Epithelial cell of prostate (primary cell): ENCODE results near the gene ACAP1.

Source experiments
- DNase-seq: peaks from one replicate; pipeline ENCODE4 v3.0.0-alpha.2; 2011; ENCODE audit warnings: low read depth, low spot score
- H3K27ac ChIP-seq: fragments of 450-650 bp; 2 replicates; pipeline ENCODE4 v1.5.1; 2017; ENCODE audit warnings: mild to moderate bottlenecking

ACAP1 gene

GRCh38 chr17:7336240-7337175 lies at the start of gene ACAP1:
Gene ACAP1 (plus strand): TSS chr17:7336529. CDS start chr17:7336735, 206 bp downstream.
- DNase-seq = no peak
- H3K27ac ChIP-seq = no peak within 1 kb of the TSS

DNA sequence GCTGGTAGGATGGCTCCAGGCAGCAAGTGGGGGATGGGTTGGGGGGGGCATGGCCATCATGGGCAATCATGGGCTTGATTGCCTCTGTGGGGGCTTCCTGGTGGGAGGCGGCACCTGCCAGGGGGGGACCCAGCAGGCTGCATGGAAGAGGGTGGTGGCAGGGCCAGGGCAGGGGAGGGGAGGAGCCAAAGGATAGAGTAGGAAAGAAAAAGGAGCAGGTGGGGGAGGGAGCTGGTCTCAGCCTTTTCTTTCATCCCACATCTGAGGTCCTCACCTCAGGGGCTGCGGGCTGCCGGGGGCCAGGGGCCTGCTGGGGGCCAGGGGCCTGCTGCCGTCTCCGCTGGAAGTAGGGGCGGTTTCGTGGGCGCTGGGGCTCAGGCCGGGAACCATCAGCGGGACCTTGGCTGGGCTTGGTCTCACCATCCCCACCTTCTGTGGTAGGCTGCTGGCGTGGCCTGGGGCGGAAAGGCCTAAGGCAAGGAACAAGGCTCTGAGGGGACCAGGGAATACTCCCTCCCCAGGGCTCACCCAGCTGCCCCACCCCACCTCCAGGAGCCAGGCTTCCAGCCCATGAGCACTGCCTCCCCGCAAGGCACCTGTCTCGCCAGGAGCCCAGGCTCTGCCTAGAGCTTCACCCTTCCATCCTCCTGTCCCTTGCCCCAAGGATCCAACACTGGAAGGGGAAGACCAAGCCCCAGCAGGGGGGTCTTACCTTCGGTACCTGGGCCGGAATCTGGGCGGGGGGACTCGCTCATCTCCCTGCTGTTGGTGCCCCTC lies 46.9 kb upstream of the ACAP1 start:
- no peak overlapping the region for H3K27ac ChIP-seq
- no peak for DNase-seq

DNA sequence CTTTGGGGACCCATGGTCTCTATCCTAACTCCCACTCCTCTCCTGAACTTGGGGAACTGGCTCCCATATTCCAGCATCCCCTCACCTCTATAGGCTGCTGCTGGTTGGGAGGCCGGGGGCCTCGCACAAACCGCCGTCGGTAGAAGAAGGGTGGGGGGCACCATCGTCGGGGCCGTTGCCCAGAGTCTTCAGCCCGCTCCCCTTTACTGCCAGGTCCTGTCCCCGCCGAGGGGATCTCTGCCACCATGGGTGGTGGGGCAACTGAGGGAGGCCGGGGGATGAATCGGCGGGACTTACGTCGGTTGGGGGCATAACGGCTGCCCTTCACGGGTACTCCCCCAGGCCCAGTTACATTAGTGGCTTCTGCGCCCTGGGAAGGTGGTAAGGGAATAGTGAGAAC lies 46.2 kb upstream of the ACAP1 start:
- DNase-seq = no peak
- H3K27ac ChIP-seq = no peak overlapping the region

GRCh38 chr17:7290685-7291084 lies 45.6 kb upstream of the ACAP1 start:
- DNase-seq = no peak
- no peak overlapping the region for H3K27ac ChIP-seq

GRCh38 chr17:7292194-7292593 lies 44.1 kb upstream of the ACAP1 start:
- no peak for DNase-seq
- no peak overlapping the region for H3K27ac ChIP-seq

GRCh38 chr17:7292729-7293128 lies 43.6 kb upstream of the ACAP1 start:
- no peak overlapping the region for H3K27ac ChIP-seq
- no peak for DNase-seq

- H3K27ac ChIP-seq = no peak overlapping the region
- DNase-seq = no peak
Measured at GRCh38 chr17:7293159-7293558, 43.2 kb upstream of the ACAP1 start.

DNA sequence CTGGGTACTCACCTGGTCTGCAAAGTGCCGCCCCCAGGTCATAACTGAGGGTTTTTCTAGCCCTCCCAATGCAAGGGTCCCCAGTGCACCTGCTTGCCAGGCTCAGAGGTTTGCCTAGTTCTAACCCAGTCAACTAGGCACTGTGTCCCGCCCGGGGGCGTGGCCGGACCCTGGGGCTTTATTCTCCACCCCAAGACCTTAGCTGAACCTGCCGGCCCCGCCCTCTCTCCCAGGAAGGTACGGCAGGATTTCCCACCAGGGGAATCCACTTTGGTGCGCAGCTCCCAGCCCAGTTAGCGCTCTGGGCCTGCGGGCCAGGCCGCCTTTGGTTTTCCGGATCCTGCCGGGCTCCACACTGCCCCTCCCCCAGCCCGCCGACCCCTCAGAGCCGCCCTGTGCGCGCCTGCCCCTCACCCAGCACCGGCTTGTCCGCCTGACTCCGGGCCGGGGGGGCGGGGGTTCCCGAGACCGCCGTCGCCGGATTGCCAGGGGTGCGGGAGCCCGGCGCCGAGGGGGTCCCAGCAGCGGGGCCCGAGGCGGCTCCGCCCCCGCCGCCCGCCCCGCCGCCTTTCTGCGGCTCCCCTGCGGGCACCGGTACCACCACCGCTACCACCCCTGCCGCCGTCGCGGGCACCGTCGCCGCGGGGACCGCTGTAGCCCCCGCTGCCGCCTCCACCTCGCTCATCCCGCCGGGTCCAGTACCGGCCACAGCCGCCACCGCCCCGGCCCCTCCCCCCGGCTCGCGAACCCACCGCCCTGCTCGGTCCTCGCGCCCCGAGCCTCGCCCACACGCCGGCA lies 42.3 kb upstream of the ACAP1 start:
- no peak for DNase-seq
- H3K27ac ChIP-seq = no peak overlapping the region

DNA sequence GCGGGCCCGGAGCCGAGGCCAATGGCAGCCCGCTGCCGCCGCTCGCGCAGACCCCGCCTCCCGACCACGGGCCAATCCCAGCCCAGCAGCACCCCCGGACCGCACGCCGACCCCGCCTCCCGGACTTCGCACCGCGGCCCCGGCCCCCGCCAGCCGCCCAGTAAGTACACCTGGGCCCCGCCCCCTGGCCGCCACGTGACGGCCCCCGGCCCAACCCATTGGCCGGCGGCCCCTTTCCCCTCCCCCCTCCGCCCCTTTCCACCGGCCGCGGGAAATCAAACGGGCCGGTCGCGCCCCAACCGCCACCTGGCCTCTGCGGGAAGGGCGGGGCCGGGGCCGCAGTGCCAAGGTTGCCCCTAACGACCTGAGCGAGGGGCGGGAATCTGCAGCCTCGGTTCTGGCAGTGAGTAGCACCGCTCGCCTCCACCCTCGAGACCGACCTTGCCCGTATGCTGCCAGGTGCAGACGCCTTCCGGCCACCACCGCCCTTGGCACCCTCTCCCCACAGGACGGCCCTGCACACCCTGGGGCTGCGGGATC lies 41.6 kb upstream of the ACAP1 start, which contains the start of gene YBX2:
Gene YBX2, minus strand, starts transcription at position 26 of the 540 bp plus-strand sequence. CDS start 139 bp downstream, outside the sequence.
- no peak within 1 kb of the TSS for H3K27ac ChIP-seq
- no peak for DNase-seq

DNA sequence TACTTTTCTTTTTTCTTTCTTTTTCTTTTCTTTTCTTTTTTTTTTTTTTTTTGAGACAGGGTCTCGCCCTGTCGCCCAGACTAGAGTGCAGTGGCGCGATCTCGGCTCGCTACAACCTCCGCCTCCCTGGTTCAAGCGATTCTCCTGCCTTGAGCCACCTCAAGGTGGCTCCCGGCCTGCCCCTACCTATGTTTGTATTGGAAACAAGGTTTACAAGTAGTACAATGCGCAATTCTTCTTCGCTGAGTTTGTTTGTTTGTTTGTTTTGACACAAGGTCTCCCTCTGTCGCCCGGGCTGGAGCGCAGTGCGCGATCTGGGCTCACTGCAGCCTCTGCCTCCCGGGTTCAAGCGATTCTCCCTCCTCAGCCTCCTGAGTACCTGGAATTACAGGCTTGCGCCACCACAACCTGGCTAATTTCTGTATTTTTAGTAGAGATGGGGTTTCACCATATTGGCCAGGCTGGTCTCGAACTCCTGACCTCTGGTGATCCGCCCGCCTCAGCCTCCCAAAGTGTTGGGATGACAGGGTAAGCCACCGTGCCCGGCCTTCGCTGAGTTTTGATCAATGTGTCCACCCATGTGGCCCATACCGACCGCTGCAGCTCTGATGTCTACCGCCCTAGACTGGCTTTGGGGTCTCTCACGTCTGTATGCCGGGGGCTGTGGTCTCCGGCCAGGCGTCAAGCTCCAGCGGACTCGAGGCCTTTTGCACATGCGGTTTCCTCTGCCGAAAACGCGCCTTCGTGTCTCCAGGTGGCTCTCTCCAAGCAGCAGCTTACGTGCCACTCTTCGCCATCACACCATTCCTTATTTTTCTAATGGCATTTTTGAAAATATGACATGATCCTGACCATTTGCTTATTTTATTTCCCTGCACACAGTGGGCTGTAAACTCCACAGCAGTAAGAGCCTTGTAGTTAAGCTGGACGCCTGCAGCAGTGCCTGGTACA lies 40.8 kb upstream of the ACAP1 start:
- no peak for DNase-seq
- H3K27ac ChIP-seq = no peak overlapping the region

GRCh38 chr17:7296189-7296861 lies 40.0 kb upstream of the ACAP1 start:
- no peak overlapping the region for H3K27ac ChIP-seq
- no peak for DNase-seq

GRCh38 chr17:7304179-7304578 lies 32.1 kb upstream of the ACAP1 start:
- H3K27ac ChIP-seq = no peak overlapping the region
- no peak for DNase-seq

DNA sequence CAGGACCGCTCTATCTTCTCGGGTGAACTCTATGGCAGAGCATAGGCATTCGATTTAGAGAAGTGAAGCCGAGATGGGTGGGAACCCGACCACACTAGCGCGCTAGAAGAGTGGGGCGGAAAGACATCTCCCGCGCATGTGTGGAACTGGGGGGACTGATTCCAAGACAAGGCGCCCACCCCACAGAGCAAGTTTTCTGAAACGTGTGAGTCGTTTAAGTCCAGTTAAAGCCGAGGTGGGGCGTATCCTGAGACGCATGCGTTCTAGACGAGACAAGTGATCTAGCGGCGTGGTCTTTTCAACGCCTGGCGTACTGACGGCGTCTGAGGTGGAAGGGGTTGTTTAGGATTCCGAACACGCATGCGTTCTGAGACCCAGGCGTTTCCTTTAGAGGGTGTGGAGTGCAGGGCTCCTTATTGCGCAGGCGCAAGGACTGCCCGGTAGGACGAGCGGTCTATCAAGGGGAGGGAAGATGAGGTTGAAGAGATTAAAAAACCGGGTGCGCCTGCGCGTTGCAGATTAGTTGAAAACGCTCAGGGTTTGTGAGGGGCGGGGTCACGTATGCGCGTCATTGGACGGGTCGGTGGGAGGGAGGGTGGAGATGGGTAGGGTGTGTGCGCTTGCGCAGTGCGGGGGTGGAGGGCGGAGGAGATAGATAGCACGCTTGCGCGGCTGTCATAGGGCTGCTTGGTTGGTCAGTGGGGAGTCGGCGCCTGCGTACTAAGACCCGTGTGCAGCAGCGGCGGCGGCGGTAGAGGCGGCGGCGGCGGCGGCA lies 29.2 kb upstream of the ACAP1 start, which contains the start of gene EIF5A:
Gene EIF5A, plus strand, starts transcription at position 718 of the 775 bp plus-strand sequence. CDS start 2,008 bp downstream, outside the sequence.
- H3K27ac ChIP-seq = peak within 1 kb of the TSS; percentile 96
- DNase-seq = peak; percentile 97

- DNase-seq = no peak
- H3K27ac ChIP-seq = peak overlapping the region; percentile 96
Measured at GRCh38 chr17:7307686-7308624, 28.4 kb upstream of the ACAP1 start.

GRCh38 chr17:7308625-7309433 lies 27.5 kb upstream of the ACAP1 start:
- peak overlapping the region; percentile 96 for H3K27ac ChIP-seq
- DNase-seq = no peak

- no peak for DNase-seq
- H3K27ac ChIP-seq = peak overlapping the region; percentile 96
Measured at GRCh38 chr17:7309628-7310027, 26.7 kb upstream of the ACAP1 start.
